ENCODE results near the gene KRTAP7-1. TPM values are rescaled to one million over a fixed set of nuclear protein-coding genes. Genes with fewer than 3 reads are reported as not detected.

Gene KRTAP7-1
- not detected in 2 replicates for total RNA-seq (2014; rRNA removed; shearing (Covaris generic))

DNA sequence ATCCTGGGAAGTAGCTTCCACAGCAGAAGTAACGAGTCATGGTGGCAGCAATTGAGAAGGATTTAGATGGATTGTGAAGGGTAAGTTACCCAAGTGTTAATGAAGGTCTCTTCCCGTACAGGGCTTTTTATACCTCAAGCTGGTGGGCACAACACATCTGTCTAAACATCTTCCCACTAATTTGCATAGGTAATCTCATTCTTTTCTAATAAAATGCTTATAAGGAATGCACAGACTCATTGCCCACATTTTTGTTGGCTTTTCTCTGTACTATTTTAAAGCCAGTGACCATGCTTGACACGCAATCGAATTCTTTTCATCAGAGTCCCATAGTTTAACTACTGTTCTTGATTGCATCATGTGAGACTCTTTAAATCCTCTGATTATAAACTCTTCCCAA lies at the start of gene KRTAP7-1:
Gene KRTAP7-1, minus strand, starts transcription at position 101 of the 400 bp plus-strand sequence. Its CDS starts 61 bp downstream, at position 40.

GRCh38 chr21:30813174-30813573 lies 16.4 kb downstream of the KRTAP7-1 start, which contains the start of gene KRTAP8-1:
Gene KRTAP8-1 (minus strand): TSS chr21:30813274. CDS start chr21:30813220, 54 bp downstream.

Small RNA genes lying within 50 kb of the gene (small RNA-seq; reads per million reads assigned to genes)
- gene KRTAP8-2P (not detected), gene KRTAP8-3P (not detected)

Other genes starting within 250 kb of the KRTAP7-1 start
- gene KRTAP22-2, start 239.4 kb downstream of the KRTAP7-1 start, total RNA-seq (2014; rRNA removed; shearing (Covaris generic)) = not detected in 2 replicates
- not detected in 2 replicates for gene KRTAP6-3, start 237.3 kb downstream of the KRTAP7-1 start, total RNA-seq (2014; rRNA removed; shearing (Covaris generic))
- not detected in 2 replicates for gene KRTAP6-2, start 230.9 kb downstream of the KRTAP7-1 start, total RNA-seq (2014; rRNA removed; shearing (Covaris generic))
- not detected in 2 replicates for gene KRTAP22-1, start 228.7 kb downstream of the KRTAP7-1 start, total RNA-seq (2014; rRNA removed; shearing (Covaris generic))
- not detected in 2 replicates for gene KRTAP6-1, start 215.8 kb downstream of the KRTAP7-1 start, total RNA-seq (2014; rRNA removed; shearing (Covaris generic))
- gene KRTAP20-1, start 213.3 kb downstream of the KRTAP7-1 start, total RNA-seq (2014; rRNA removed; shearing (Covaris generic)) = not detected in 2 replicates
- not detected in 2 replicates for gene KRTAP20-4, start 209.1 kb downstream of the KRTAP7-1 start, total RNA-seq (2014; rRNA removed; shearing (Covaris generic))
- 1.5 TPM in 1 of 2 replicates, not detected in the other for gene KRTAP20-2, start 194.6 kb downstream of the KRTAP7-1 start, total RNA-seq (2014; rRNA removed; shearing (Covaris generic))
- not detected in 2 replicates for gene KRTAP20-3, start 186.9 kb downstream of the KRTAP7-1 start, total RNA-seq (2014; rRNA removed; shearing (Covaris generic))
- not detected in 2 replicates for gene KRTAP21-3, start 111.0 kb downstream of the KRTAP7-1 start, total RNA-seq (2014; rRNA removed; shearing (Covaris generic))
- not detected in 2 replicates for gene KRTAP21-2, start 82.5 kb downstream of the KRTAP7-1 start, total RNA-seq (2014; rRNA removed; shearing (Covaris generic))
- not detected in 2 replicates for gene KRTAP21-1, start 74.3 kb downstream of the KRTAP7-1 start, total RNA-seq (2014; rRNA removed; shearing (Covaris generic))
- not detected in 2 replicates for gene KRTAP8-1, start 16.5 kb downstream of the KRTAP7-1 start, total RNA-seq (2014; rRNA removed; shearing (Covaris generic))
- gene KRTAP11-1, start 51.8 kb upstream of the KRTAP7-1 start, total RNA-seq (2014; rRNA removed; shearing (Covaris generic)) = not detected in 2 replicates
- not detected in 2 replicates for gene KRTAP19-8, start 208.7 kb upstream of the KRTAP7-1 start, total RNA-seq (2014; rRNA removed; shearing (Covaris generic))

All from A375 (cell line).